Body of pancreas (tissue), 4 donors: Measurements from ENCODE around the gene TMEM156. TPM values are rescaled to one million over a fixed set of nuclear protein-coding genes. Genes with fewer than 3 reads are reported as not detected.
A peak's percentile ranks its signal among the peaks of the same experiment; 100 is the strongest.
"Not testable (repeated sequence)": the region's sequence is repeated elsewhere in the genome, so short reads cannot be mapped to it uniquely, and the experiment has no call there.

Experiments
- ATAC-seq: fragments of 150-250 bp; one replicate; pipeline ENCODE4 v1.9.1; 2016
- DNase-seq, 4 donors: peaks; one replicate each; pipeline ENCODE4 v3.0.0-alpha.2; 2019
- H3K27ac ChIP-seq, 4 donors: fragments of 200-600 bp; sonication (generic); 1 replicate in 3 of 4; 2 replicates in 1 of 4; pipeline versions ENCODE4 v1.5.1 to v1.6.1; 2016 to 2019; ENCODE audit warnings: mild to moderate bottlenecking in 1 of 4, mixed read lengths in 1 of 4, moderate library complexity in 1 of 4
- H3K27me3 ChIP-seq, 2 donors: fragments of 200-600 bp; sonication (generic); one replicate each; pipeline ENCODE4 v1.6.0; 2016; ENCODE audit warnings: mild to moderate bottlenecking in 1 of 2
- H3K36me3 ChIP-seq, 2 donors: fragments of 200-600 bp; sonication (generic); replicated peaks in 1 of 2; 2 replicates each; pipeline ENCODE4 v1.5.1; 2016; ENCODE audit warnings: low read depth in 2 of 2; ENCODE audit not compliant: insufficient read depth in 1 of 2
- H3K4me1 ChIP-seq: fragments of 200-600 bp; sonication (generic); one replicate; pipeline ENCODE4 v1.6.0; 2016
- H3K4me3 ChIP-seq, 2 donors: fragments of 200-600 bp; sonication (generic); 1 replicate in 1 of 2; 2 replicates in 1 of 2; pipeline ENCODE4 v1.5.1; 2016 to 2019
- H3K9me3 ChIP-seq, 3 donors: fragments of 200-600 bp; sonication (generic); 1 replicate in 2 of 3; 2 replicates in 1 of 3; pipeline ENCODE4 v1.5.1; 2016
- POLR2A ChIP-seq, 3 donors: fragments of 450-650 bp; IDR thresholded peaks; one replicate each; pipeline ENCODE4 v1.6.1; 2016; ENCODE audit warnings: antibody characterized with exemption in 3 of 3, mild to moderate bottlenecking in 2 of 3
- WGBS, 2 donors: methylation state at CpG; one replicate each; pipeline ENCODE4 v1.1.5; 2017; 5-methylcytosine and 5-hydroxymethylcytosine counted together
- intact Hi-C: fragments of 100-400 bp; cut with DNase I; formaldehyde crosslinking; loops from one replicate; pipeline ENCODE4 v1.15.1; 2023
- total RNA-seq, 2 donors: library from RNA; depleted of rRNA; stranded (reverse); fragments of >200 nt; gene quantifications; one replicate each; pipeline ENCODE4 v1.1.0, GENCODE V29; 2016
- TF ChIP-seq, protein P1 (sequence below), 7 experiments: fragments of 450-650 bp in 4 of 7; fragments of 200-600 bp in 3 of 7; sonication (generic) in 3 of 7; IDR thresholded peaks; one replicate each; pipeline ENCODE4 v1.5.1; 2016 to 2019; ENCODE audit warnings: antibody characterized with exemption in 7 of 7

Gene TMEM156
- total RNA-seq, 2 donors from 2014 or later, result 2.9 TPM; not detected in 1

DNA sequence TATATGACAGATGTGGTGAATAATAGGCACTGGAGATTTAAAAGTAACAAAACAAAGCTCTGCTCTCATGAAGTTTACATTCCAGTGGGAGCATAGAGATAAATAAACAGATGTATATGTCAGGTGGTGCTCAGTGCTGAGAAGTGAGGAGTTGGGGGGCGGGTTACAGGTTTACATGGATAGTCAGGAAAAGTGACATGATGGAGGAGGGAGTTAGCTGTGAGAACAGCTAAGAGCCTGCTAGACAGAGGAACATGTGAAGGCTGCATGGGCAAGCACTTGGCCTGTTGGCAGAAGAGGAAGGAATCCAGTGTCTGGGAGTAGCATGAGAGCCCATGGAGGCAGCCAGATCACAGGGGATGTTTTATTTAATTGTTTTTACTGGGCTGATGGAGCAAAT is 10.2 kb upstream of the TMEM156 start:
- H3K27me3 ChIP-seq, result no peaks in the 10 kb centered on the region
- H3K9me3 ChIP-seq, result no peaks in the 10 kb centered on the region
- WGBS, 2 donors, result 59 to 72% methylated on average over 1 of the region's 1 CpG
- intact Hi-C loops, result no loop called here
- TF ChIP-seq, protein P1, sequence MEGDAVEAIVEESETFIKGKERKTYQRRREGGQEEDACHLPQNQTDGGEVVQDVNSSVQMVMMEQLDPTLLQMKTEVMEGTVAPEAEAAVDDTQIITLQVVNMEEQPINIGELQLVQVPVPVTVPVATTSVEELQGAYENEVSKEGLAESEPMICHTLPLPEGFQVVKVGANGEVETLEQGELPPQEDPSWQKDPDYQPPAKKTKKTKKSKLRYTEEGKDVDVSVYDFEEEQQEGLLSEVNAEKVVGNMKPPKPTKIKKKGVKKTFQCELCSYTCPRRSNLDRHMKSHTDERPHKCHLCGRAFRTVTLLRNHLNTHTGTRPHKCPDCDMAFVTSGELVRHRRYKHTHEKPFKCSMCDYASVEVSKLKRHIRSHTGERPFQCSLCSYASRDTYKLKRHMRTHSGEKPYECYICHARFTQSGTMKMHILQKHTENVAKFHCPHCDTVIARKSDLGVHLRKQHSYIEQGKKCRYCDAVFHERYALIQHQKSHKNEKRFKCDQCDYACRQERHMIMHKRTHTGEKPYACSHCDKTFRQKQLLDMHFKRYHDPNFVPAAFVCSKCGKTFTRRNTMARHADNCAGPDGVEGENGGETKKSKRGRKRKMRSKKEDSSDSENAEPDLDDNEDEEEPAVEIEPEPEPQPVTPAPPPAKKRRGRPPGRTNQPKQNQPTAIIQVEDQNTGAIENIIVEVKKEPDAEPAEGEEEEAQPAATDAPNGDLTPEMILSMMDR (IDR thresholded peaks at IDR 0.05), result no peak
- ATAC-seq, result no peak
- DNase-seq, result peak in 1 of 4 donors; percentile 16
- no peak overlapping the region for H3K4me3 ChIP-seq
- peak overlapping the region in 3 of 4 donors; percentile 89 to 93 (median 90) for H3K27ac ChIP-seq
- peaks cover 21% of the 10 kb centered on the region for H3K4me1 ChIP-seq
- H3K36me3 ChIP-seq, result no peaks in the 10 kb centered on the region

DNA sequence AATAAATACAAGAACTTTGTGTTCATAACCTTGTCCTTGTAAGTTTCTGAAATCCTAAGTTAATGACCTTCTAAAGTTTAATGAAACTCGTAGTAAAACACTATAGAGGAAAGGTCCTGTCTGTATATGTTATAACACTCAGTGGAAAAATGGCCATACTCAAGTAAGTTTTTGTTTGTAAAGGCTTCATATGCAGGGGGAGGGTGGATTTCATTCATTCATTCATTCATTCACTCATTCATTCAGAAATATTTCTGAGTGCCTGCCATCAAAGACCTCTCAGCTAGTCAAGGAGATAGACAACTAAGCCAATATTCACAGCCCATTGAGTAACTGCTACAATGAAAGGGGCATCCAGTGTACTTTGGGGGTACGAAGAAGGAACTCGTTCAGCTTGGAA is 6.9 kb upstream of the TMEM156 start:
- H3K4me3 ChIP-seq, result no peak overlapping the region
- no peaks in the 10 kb centered on the region for H3K27me3 ChIP-seq
- peaks cover 17% of the 10 kb centered on the region for H3K4me1 ChIP-seq
- DNase-seq (no peak), ATAC-seq (no peak)
- H3K27ac ChIP-seq, result no peak overlapping the region
- H3K36me3 ChIP-seq, result no peaks in the 10 kb centered on the region
- 80 to 86% methylated on average over 3 of the region's 3 CpGs for WGBS, 2 donors
- intact Hi-C loops, result no loop called here
- no peak for TF ChIP-seq POLR2A (IDR thresholded peaks at IDR 0.05)
- TF ChIP-seq, protein P1 (IDR thresholded peaks at IDR 0.05), result no peak
- no peaks in the 10 kb centered on the region for H3K9me3 ChIP-seq

DNA sequence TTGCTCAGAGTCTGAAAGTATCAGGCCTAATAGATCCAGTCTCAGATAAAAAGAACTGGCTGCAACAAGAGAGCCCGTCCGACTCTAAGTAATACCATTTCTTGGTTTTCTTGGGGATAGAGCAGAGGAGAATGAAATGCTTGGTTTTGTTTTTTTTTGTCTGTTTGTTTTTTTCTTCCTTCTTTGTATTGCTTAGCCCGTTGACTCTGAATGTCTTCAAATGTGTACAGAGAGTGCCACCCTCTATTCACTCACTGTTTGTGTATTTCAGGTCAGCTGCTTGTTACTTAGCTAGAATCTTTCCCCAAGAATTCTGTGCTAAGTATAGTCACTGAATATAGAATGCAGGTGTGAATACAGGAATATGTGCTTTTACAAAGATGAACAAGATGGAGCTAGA is 5.7 kb upstream of the TMEM156 start:
- no peak for DNase-seq
- Histone ChIP-seq H3K36me3 (no peaks in the 10 kb centered on the region), H3K27me3 (no peaks in the 10 kb centered on the region), H3K4me1 (peaks cover 12% of the 10 kb centered on the region), H3K9me3 (no peaks in the 10 kb centered on the region), H3K4me3 (no peak overlapping the region), H3K27ac (peak overlapping the region in 3 of 4 donors; percentile 32 to 78 (median 40))
- intact Hi-C loops, result no loop called here
- ATAC-seq, result no peak
- 57 to 62% methylated on average over 3 of the region's 3 CpGs for WGBS, 2 donors
- TF ChIP-seq, protein P1 (IDR thresholded peaks at IDR 0.05), result no peak
- no peak for TF ChIP-seq POLR2A (IDR thresholded peaks at IDR 0.05)

DNA sequence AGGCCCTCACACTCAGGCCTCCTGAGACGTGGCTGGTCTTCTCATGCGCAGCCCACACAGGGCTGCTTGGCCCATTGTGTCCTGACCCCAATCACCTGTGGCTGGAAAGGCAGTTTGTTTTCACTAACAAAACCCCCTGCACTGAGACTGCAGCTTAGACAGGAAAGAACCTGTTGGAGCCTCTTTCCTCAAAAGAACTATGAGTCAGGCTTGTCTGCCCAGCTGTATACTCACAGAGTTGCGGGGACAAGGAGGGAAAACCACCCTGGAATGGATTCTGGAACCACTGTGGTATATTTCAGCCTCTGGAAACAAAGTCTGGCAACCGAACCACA is 5.2 kb upstream of the TMEM156 start:
- Histone ChIP-seq H3K9me3 (no peaks in the 10 kb centered on the region), H3K27ac (peak overlapping the region in 3 of 4 donors; percentile 32 to 78 (median 40)), H3K27me3 (no peaks in the 10 kb centered on the region), H3K36me3 (no peaks in the 10 kb centered on the region), H3K4me1 (peaks cover 16% of the 10 kb centered on the region), H3K4me3 (no peak overlapping the region)
- intact Hi-C loops, result no loop called here
- ATAC-seq (no peak), DNase-seq (no peak)
- TF ChIP-seq POLR2A (IDR thresholded peaks at IDR 0.05), result no peak
- TF ChIP-seq, protein P1 (IDR thresholded peaks at IDR 0.05), result no peak
- WGBS, 2 donors, result 73 to 78% methylated on average over 4 of the region's 4 CpGs

DNA sequence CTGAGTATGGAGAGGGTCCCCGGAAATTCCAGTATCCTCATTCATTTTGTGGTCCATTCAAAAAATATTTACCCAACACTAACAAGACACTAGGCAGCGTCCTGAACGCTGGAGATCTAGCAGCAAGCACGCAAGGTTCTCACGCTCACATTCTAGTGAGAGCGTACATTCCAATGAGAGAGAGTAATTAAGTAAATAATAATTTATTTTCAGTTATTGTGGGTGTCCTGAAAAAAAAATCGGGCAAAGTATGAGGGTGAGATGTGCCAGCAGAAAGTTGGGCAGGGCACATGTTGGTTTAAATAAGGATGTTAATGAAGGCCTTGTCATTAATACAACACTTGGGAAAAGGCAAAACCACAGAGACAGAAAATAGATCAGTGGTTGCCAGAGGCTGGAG is 4.0 kb upstream of the TMEM156 start:
- WGBS, 2 donors, result 60 to 65% methylated on average over 7 of the region's 7 CpGs
- intact Hi-C loops, result no loop called here
- ATAC-seq, result peak; percentile 84
- no peak overlapping the region for H3K4me3 ChIP-seq
- peak in 3 of 4 donors; percentile 35 to 38 (median 37) for DNase-seq
- H3K27me3 ChIP-seq, result no peaks in the 10 kb centered on the region
- TF ChIP-seq POLR2A (IDR thresholded peaks at IDR 0.05), result peak in 1 of 3 donors; percentile 30
- TF ChIP-seq, protein P1 (IDR thresholded peaks at IDR 0.05), result no peak
- H3K27ac ChIP-seq, result peak overlapping the region in 3 of 4 donors; percentile 32 to 78 (median 48)
- no peaks in the 10 kb centered on the region for H3K9me3 ChIP-seq
- H3K36me3 ChIP-seq, result no peaks in the 10 kb centered on the region
- peaks cover 19% of the 10 kb centered on the region for H3K4me1 ChIP-seq

DNA sequence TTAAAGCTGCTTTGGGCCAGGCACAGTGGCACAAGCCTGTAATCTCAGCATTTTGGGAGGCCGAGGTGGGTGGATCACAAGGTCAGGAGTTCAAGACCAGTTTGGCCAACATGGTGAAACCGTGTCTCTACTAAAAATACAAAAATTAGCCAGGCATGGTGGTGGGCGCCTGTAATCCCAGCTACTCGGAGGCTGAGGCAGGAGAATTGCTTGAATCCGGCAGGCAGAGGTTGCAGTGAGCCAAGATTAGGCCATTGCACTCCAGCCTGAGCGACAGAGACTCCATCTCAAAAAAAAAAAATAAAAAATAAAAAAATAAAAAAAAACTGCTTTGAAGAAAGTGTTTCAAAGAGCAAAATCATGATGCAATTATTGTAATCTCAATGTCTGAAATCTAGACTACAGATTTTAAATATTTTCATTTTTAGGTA is 604 bp downstream of the TMEM156 start:
- H3K27ac ChIP-seq, H3K36me3 ChIP-seq, DNase-seq, H3K27me3 ChIP-seq, ATAC-seq, H3K4me3 ChIP-seq, intact Hi-C loops, H3K9me3 ChIP-seq, H3K4me1 ChIP-seq: not testable (repeated sequence)
- WGBS, 2 donors, result 74 to 83% methylated on average over 6 of the region's 6 CpGs
